Gastroesophageal sphincter (tissue), 3 donors: Measurements from ENCODE around the gene BCAR3.

Source experiments
- CTCF ChIP-seq, 4 experiments: fragments of 200-600 bp in 2 of 4; fragments of 450-650 bp in 2 of 4; sonication (generic) in 1 of 4; IDR thresholded peaks; one replicate each; pipeline ENCODE4 v1.5.1; 2017 to 2019; ENCODE audit warnings: antibody characterized with exemption in 4 of 4, mild to moderate bottlenecking in 2 of 4, moderate library complexity in 2 of 4
- EP300 ChIP-seq: sonication (generic); formaldehyde crosslinking; IDR thresholded peaks from one replicate; pipeline ENCODE4 v1.6.1; 2017; ENCODE audit warnings: antibody characterized with exemption, mild to moderate bottlenecking
- POLR2A ChIP-seq, 2 donors: fragments of 450-650 bp; IDR thresholded peaks; one replicate each; pipeline ENCODE4 v1.6.1; 2017; ENCODE audit warnings: antibody characterized with exemption in 2 of 2, mild to moderate bottlenecking in 2 of 2, moderate library complexity in 1 of 2

- TF ChIP-seq CTCF (IDR thresholded peaks at IDR 0.05) (no peak), POLR2A (IDR thresholded peaks at IDR 0.05) (no peak), EP300 (no peak)
Observed at GRCh38 chr1:93531193-93531592, 150.4 kb downstream of the BCAR3 start.
